HG02840 (cell line): Measurements from ENCODE around the gene ENO4.

ENCODE experiments used
- ATAC-seq: cut with Tn5 transposase; IDR thresholded peaks from one replicate; pipeline ENCODE4 v1.9.1; 2021; ENCODE audit warnings: mild to moderate bottlenecking, moderate library complexity, moderate number of reproducible peaks; ENCODE audit not compliant: unreplicated experiment, low FRiP score

ENO4 gene

GRCh38 chr10:116866066-116866465, 16.8 kb downstream of the ENO4 start:
- ATAC-seq: no peak

- ATAC-seq: no peak
These were observed 17.8 kb downstream of the ENO4 start for GRCh38 chr10:116866987-116867595.

DNA sequence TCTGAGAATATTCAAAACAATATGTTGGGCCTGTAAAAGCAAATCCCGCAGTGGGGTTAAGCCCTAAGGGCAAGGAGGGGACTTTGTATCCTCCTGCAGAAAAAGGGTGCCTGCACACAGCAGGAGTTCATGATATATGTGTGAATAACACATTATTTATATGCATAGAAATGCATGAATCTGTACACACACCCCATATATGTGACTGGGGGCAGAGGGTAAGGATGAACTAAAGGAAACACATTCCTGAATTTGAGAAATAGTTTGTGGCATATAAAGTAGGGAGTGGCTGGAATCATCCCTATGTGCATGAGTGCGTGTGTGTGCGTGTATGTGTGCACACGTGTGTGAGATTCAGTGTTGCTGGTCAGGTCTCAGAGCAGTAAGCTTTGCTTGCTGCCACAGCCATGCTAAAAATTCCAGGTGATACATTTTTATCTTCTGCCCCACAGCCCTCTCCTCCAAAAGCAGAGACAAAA, 18.9 kb downstream of the ENO4 start:
- no peak for ATAC-seq

GRCh38 chr10:116868722-116869121, 19.4 kb downstream of the ENO4 start:
- no peak for ATAC-seq

- no peak for ATAC-seq
These were observed 21.6 kb downstream of the ENO4 start for GRCh38 chr10:116870949-116871348.

GRCh38 chr10:116873134-116873533, 23.8 kb downstream of the ENO4 start:
- no peak for ATAC-seq

DNA sequence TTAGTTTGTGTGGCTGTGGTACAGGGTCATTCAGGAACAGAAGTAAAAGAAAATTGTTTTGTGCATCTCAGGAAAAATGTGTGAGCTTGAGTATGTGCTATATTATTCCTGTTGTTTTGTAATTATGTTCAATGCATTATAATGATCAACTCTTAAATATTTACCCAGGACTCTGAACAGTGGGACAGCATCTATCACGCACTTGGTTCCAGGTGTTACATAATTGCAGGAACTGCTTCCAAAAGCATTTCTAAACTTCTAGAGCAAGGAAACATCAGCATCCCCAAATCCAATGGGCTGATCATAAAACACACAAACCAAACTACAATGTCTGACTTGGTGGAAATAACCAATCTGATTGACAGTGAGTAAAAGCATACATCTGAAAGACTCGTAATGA, 26.6 kb downstream of the ENO4 start:
- ATAC-seq: no peak

- ATAC-seq: no peak
These were observed 28.1 kb downstream of the ENO4 start for GRCh38 chr10:116877391-116877790.

GRCh38 chr10:116878123-116878522, 28.8 kb downstream of the ENO4 start:
- no peak for ATAC-seq

- ATAC-seq: no peak
These were observed 30.5 kb downstream of the ENO4 start for GRCh38 chr10:116879817-116880216.

DNA sequence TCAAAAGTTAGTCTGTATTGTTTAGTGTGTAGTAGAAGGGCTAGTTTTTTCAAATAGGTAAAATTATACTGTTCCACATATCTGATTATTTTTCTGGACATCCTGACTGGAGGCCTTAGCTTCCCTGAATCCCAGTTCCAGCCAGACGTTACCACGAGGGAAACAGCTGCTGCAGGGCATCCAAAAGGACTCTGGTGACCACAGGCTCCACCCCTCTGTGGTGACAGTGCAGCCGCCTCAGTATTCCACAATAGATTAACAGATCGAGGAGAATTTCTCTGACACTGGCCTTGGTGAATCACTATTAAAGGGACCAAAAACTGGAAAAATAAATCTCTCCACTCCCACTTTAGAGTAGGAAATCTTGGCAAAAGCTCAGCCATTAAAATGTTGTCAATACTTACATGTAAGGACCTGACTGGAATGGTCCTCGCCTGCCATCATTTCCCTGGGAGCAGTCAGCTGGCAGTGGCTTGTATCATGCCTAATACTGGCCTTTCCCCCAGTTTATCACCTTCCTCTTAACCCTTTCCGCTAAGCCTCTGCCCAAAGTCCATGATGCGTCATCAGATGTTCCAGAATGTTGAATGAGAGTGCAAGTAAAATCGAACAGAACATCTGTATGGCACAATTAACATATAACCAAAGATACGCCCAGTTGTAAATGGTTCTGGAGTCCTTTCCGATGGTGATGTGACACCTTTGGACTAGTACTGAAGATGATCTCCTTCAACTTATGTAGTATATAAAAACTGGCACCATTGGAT, 31.6 kb downstream of the ENO4 start:
- ATAC-seq: no peak

- no peak for ATAC-seq
These were observed 33.3 kb downstream of the ENO4 start for GRCh38 chr10:116882639-116883038.

GRCh38 chr10:116886772-116887171, 37.5 kb downstream of the ENO4 start:
- ATAC-seq: no peak

- no peak for ATAC-seq
These were observed 39.2 kb downstream of the ENO4 start for GRCh38 chr10:116888380-116889055.

DNA sequence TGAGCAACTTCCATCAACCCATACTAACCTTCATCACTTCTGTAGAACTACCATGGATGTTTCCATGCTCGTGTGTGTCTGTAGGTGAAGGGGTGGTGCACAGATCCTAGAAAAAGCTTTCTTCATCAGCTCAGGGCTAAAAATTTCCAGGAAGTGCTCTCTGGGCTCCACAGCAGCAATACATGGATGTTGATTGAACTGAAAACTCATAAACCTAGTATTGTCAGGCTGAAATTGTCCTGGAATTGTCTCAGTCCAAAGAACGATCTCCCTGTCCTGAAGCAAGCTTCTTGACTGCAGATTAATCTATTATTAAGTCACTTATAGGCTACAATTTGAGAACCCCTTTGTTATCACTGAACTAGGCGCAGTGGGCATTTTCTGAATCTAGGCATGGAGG, 39.8 kb downstream of the ENO4 start:
- no peak for ATAC-seq

DNA sequence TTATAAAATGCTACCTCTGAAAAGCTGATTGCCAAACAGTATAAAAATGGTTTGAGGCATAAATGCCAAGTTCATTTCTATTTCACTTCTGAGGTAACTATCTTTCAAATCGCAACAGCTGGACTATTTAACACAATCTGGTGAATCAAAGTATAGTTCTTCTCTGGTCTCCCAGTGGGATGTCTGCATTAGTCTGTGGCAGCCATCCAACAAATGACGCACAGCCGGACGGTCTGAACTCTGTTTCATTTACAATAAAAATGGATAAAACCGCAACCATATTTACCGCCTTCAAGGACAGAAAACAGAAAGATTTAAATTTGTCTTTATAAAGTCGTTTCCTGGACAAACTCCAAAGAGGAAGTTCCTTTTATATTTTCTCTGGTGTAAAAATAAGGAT, 41.9 kb downstream of the ENO4 start:
- no peak for ATAC-seq

DNA sequence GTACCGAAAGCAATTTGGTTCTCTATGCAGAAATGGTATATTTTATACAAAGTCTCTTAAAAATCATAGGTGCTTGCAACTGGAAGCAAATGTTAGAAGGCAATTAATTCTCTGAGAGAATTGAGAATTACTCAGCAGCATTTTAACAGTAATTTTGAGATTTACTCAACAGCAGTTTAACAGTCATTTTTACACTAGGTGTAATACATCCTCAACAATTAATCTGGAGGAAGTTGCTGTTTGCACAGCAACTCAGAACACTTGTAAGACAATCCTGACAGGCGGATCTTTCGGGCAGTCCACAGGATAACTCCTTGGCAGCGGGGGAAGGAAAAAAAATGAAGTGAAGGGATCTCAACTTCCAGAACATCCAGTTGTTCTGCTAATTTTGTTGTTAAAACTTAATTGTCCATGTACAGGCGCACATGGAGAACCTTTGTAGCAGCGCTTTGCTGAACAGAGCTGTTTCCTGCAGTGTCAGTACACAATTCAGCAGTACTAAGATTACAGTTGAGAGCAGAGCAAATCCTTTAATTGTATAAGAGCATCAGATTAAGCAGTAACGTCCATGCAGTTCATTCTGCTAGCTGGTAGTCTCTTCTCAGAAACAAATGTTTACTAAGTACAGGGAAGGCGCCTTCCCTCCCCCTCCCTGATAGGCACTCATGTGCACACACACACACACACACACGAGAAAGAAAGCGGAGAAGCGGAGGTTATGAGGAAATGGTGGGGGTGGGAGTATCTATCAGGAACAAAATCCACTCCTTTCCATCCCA, 43.8 kb downstream of the ENO4 start:
- no peak for ATAC-seq

- ATAC-seq: no peak
These were observed 44.4 kb downstream of the ENO4 start for GRCh38 chr10:116893686-116894037.

DNA sequence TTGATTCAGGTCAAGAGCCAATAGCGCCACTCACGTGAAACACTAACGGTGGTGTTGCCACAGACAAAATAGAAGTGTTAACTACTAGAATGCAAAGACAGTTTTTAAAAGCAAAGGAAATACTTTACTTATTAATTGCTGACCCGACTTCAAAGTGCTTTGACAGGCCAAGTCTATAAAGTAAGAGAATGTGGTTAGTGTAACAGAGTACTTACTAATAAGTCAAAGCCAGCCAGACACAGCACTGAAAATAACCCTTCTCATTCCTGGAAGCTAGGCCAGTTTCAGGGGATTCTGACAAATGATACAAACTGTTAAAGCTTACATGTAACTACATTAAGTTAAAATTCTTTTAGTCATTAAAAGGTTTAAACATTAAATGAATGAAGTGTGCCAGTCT, 50.3 kb downstream of the ENO4 start:
- no peak for ATAC-seq

GRCh38 chr10:116905845-116906210, 56.5 kb downstream of the ENO4 start:
- no peak for ATAC-seq
